Endothelial cell of umbilical vein (primary cell): Measurements from ENCODE around the gene DHRS1. TPM values are rescaled to one million over a fixed set of nuclear protein-coding genes. Genes with fewer than 3 reads are reported as not detected.

Experiments
- BruUV-seq: library from RNA; stranded (reverse); fragments of 400-500 nt; replicated peaks from 2 replicates; lab custom pipeline; 2021; lab: Mats Ljungman, UMichigan
- CTCF ChIA-PET: fragments of 300-600, 350-600 bp; sonication (Branson Sonifier 250); formaldehyde crosslinking; loops from one replicate; lab custom pipeline; 2021; ENCODE audit warnings: antibody characterized with exemption, inconsistent platforms; lab: Charles Lee
- POLR2A ChIA-PET: fragments of 300-600, 350-600 bp; sonication (Branson Sonifier 250); formaldehyde crosslinking; loops from one replicate; lab custom pipeline; 2021; ENCODE audit warnings: antibody characterized with exemption, inconsistent platforms; lab: Charles Lee
- DNase-seq: peaks from one replicate; pipeline ENCODE4 v3.0.0-alpha.2; 2011; ENCODE audit warnings: low read depth, low spot score
- FAIRE-seq: peaks from 2 replicates; lab custom pipeline; 2011; peaks lifted over from hg19 to GRCh38; lab: Jason Lieb, UNC
- H2AFZ ChIP-seq: 2 replicates; pipeline ENCODE4 v1.6.0; 2012; ENCODE audit warnings: low read depth, low read length, control low read depth, inconsistent platforms
- H3K27ac ChIP-seq: 2 replicates; pipeline ENCODE4 v1.5.1; 2011; ENCODE audit warnings: low read depth, mild to moderate bottlenecking, control low read depth, low read length, moderate library complexity; ENCODE audit not compliant: insufficient read depth
- H3K27me3 ChIP-seq, 2 experiments: 2 replicates each; pipeline versions ENCODE4 v1.6.0 to v1.6.1; 2011; ENCODE audit warnings: low read length in 2 of 2, mixed read lengths in 1 of 2; ENCODE audit not compliant: control insufficient read depth in 2 of 2, insufficient read depth in 2 of 2
- H3K36me3 ChIP-seq, 2 experiments: 2 replicates in 1 of 2; 3 replicates in 1 of 2; pipeline ENCODE4 v1.5.1; 2011; ENCODE audit warnings: low read length in 2 of 2, mild to moderate bottlenecking in 1 of 2, moderate library complexity in 1 of 2; ENCODE audit not compliant: control insufficient read depth in 2 of 2, insufficient read depth in 2 of 2; ENCODE audit errors: extremely low read depth in 1 of 2
- H3K4me1 ChIP-seq: 3 replicates; pipeline ENCODE4 v1.5.1; 2011; ENCODE audit warnings: mild to moderate bottlenecking, low read length; ENCODE audit not compliant: control insufficient read depth, insufficient read depth; ENCODE audit errors: extremely low read depth
- H3K4me2 ChIP-seq: 2 replicates; pipeline ENCODE4 v1.6.1; 2011; ENCODE audit warnings: low read length, control low read depth, mixed read lengths; ENCODE audit not compliant: insufficient read depth
- H3K4me3 ChIP-seq, 3 experiments: fragments of 200-600 bp in 1 of 3; sonication (generic), shearing (Covaris generic) in 1 of 3; replicated peaks in 1 of 3; 2 replicates each; pipeline ENCODE4 v1.5.1; 2011 to 2016; ENCODE audit warnings: control low read depth in 3 of 3, low read length in 3 of 3, mild to moderate bottlenecking in 2 of 3, inconsistent platforms in 1 of 3, low read depth in 1 of 3, moderate library complexity in 1 of 3; ENCODE audit not compliant: insufficient read depth in 1 of 3
- H3K79me2 ChIP-seq: 2 replicates; pipeline ENCODE4 v1.6.0; 2012; ENCODE audit warnings: low read length, inconsistent platforms; ENCODE audit not compliant: control insufficient read depth, insufficient read depth
- H3K9ac ChIP-seq: replicated peaks from 2 replicates; pipeline ENCODE3; 2011; ENCODE audit warnings: low read length, control low read depth; ENCODE audit not compliant: insufficient read depth; ENCODE audit errors: extremely low read depth
- H3K9me1 ChIP-seq: replicated peaks from 3 replicates; pipeline ENCODE4 v1.6.0; 2011; ENCODE audit warnings: mild to moderate bottlenecking, low read length; ENCODE audit not compliant: control insufficient read depth, insufficient read depth; ENCODE audit errors: extremely low read depth
- H3K9me3 ChIP-seq: replicated peaks from 2 replicates; pipeline ENCODE4 v1.5.1; 2012; ENCODE audit warnings: low read length, inconsistent platforms; ENCODE audit not compliant: control insufficient read depth, insufficient read depth
- H4K20me1 ChIP-seq: replicated peaks from 2 replicates; pipeline ENCODE3; 2011; ENCODE audit warnings: mild to moderate bottlenecking, low read length; ENCODE audit not compliant: control insufficient read depth, insufficient read depth; ENCODE audit errors: extremely low read depth
- CTCF ChIP-seq, 2 donors: IDR thresholded peaks; 1 replicate in 1 of 2; 2 replicates in 1 of 2; pipeline ENCODE4 v1.5.1; 2011; ENCODE audit warnings: low read length in 2 of 2, mild to moderate bottlenecking in 2 of 2, moderate library complexity in 2 of 2, control low read depth in 1 of 2, inconsistent platforms in 1 of 2, low read depth in 1 of 2; ENCODE audit not compliant: insufficient read depth in 1 of 2; ENCODE audit errors: extremely low read depth in 1 of 2
- EZH2 ChIP-seq: IDR thresholded peaks from 2 replicates; pipeline ENCODE4 v1.6.1; 2012; ENCODE audit warnings: borderline replicate concordance, low read depth, mild to moderate bottlenecking, moderate library complexity, low read length, inconsistent platforms; ENCODE audit not compliant: severe bottlenecking
- FOS ChIP-seq: IDR thresholded peaks from 2 replicates; pipeline ENCODE4 v1.6.1; 2011; ENCODE audit warnings: mild to moderate bottlenecking, low read length, moderate library complexity, borderline replicate concordance; ENCODE audit not compliant: insufficient read depth
- GATA2 ChIP-seq: IDR thresholded peaks from 2 replicates; pipeline ENCODE4 v1.7.0; 2011; ENCODE audit warnings: low read depth, mild to moderate bottlenecking, moderate library complexity, mixed read lengths, low read length; ENCODE audit not compliant: insufficient read length, insufficient read depth
- JUN ChIP-seq: IDR thresholded peaks from 2 replicates; pipeline ENCODE4 v1.6.1; 2011; ENCODE audit warnings: borderline replicate concordance, low read depth; ENCODE audit not compliant: insufficient read length, insufficient read depth
- MAX ChIP-seq: IDR thresholded peaks from 2 replicates; pipeline ENCODE4 v1.6.1; 2011; ENCODE audit not compliant: insufficient read depth, insufficient read length
- MYC ChIP-seq: IDR thresholded peaks from one replicate; pipeline ENCODE4 v1.6.1; 2011; ENCODE audit warnings: mild to moderate bottlenecking, low read depth, low read length
- POLR2A ChIP-seq: IDR thresholded peaks from 2 replicates; pipeline ENCODE4 v1.6.1; 2012; ENCODE audit warnings: low read depth, mild to moderate bottlenecking, control low read depth, low read length
- POLR2AphosphoS5 ChIP-seq: IDR thresholded peaks from 2 replicates; pipeline ENCODE4 v1.6.1; 2012; ENCODE audit warnings: low read depth, mild to moderate bottlenecking, control low read depth, low read length, moderate library complexity; ENCODE audit not compliant: insufficient read depth
- dilution Hi-C: fragments of 300-500 bp; cut with MboI; formaldehyde crosslinking; loops from one replicate; pipeline ENCODE4 v1.15.0; 2019; ENCODE audit warnings: low sequenced_read_pairs; ENCODE audit not compliant: extremely low pct_ligation_motif_present
- intact Hi-C: fragments of 100-400 bp; cut with micrococcal nuclease; formaldehyde crosslinking; loops from one replicate; pipeline ENCODE4 v1.10.0; 2022
- polyA plus RNA-seq, 4 experiments: library from polyadenylated mRNA; depleted of rRNA in 3 of 4; stranded (reverse) in 3 of 4; unstranded in 1 of 4; fragments of >200 nt; gene quantifications; 2 replicates each; pipeline versions ENCODE4 v1.2.1 to v1.2.3, GENCODE V29; 2011 to 2012; ENCODE audit warnings: missing spikeins in 1 of 4
- total RNA-seq: library from RNA; stranded (reverse); gene quantifications from 2 replicates; pipeline ENCODE4 v1.2.3, GENCODE V29; 2021

Gene DHRS1
- total and polyA plus RNA-seq, 2 donors (not counting 3 experiments of a cell fraction or from before 2014, with no cell fraction given), result 18.0 to 69.5 TPM

GRCh38 chr14:24280797-24281460, 18.7 kb downstream of the DHRS1 start:
- BruUV-seq, result no TSS peak
- Histone ChIP-seq H3K9ac (no peak overlapping the region), H3K4me2 (no peak overlapping the region), H3K9me3 (no peaks in the 10 kb centered on the region), H3K4me3 (no peak overlapping the region), H3K79me2 (no peaks in the 10 kb centered on the region), H3K9me1 (no peaks in the 10 kb centered on the region), H3K36me3 (no peaks in the 10 kb centered on the region), H3K27ac (no peak overlapping the region), H2AFZ (no peak overlapping the region), H4K20me1 (no peaks in the 10 kb centered on the region), H3K4me1 (no peaks in the 10 kb centered on the region), H3K27me3 (no peaks in the 10 kb centered on the region)
- dilution Hi-C loops, result no loop called here
- no peak for DNase-seq
- intact Hi-C loops, result no loop called here
- ChIA-PET CTCF (interaction anchor here (1.1 to 4.0 kb wide), 5 partner anchors 14 to 65 kb away, joined by 3 to 27 read pairs (median 5); partner anchors contain the start of genes MDP1 and TINF2), POLR2A (interaction anchor here (1.0 kb wide), 1 partner anchor 9 kb away, joined by 4 read pairs; the partner anchor contains the start of gene RABGGTA)
- TF ChIP-seq POLR2AphosphoS5, result no peak
- no peak for TF ChIP-seq JUN
- TF ChIP-seq FOS, result no peak
- TF ChIP-seq CTCF (IDR thresholded peaks at IDR 0.05; ENCODE audit: extremely low read depth in 1 of 2, insufficient read depth in 1 of 2, low read depth in 1 of 2, low read length in 2 of 2), result no peak
- TF ChIP-seq POLR2A, result no peak
- TF ChIP-seq MYC, result no peak
- no peak for TF ChIP-seq MAX
- TF ChIP-seq GATA2, result no peak
- no peak for TF ChIP-seq EZH2
- FAIRE-seq, result no peak
